AML-193 (cell line): Measurements from ENCODE around the gene EHD4.

ENCODE experiments used
- DNase-seq, 2 experiments: peaks; one replicate each; lab custom pipeline; 2025; lab: John Stamatoyannopoulos, UW

The EHD4 gene

DNA sequence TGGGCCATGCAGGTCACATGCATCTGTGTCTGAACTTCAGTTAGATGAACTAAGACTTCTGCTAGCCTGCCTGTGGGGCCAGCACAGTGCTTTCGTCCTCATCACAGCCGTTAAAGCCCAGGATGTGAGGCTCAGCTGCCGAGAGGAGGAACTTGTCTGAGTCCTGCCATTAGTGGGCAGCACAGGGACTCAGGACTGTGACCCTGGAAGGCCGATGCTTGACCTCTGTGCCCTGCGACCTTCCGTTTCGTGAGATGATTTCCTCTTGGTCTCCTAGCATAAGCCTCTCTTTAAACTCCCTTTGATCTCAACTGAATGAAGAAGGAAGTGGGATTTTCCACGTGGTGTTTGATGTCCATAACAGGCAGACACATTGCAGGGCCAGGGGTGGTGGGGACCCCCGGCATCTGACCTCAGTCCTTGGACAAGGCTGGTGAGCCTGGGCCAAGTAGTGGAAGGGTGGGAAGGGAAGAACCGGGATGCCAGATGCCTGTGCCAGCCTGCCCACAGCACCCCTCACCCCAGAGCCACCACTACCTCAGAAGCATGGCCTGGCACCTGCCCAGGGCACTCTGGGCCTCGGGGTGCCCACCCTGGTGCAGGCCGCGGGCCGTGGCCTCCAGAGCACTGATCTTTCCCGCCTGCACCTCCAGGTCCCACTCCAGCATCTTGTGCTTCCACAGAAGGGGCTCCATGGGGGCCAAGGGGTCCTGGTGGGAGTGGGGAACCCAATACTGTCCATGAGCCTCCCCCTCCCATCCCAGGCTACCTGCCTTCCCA, 112.1 kb downstream of the EHD4 start:
- DNase-seq, result no peak

DNA sequence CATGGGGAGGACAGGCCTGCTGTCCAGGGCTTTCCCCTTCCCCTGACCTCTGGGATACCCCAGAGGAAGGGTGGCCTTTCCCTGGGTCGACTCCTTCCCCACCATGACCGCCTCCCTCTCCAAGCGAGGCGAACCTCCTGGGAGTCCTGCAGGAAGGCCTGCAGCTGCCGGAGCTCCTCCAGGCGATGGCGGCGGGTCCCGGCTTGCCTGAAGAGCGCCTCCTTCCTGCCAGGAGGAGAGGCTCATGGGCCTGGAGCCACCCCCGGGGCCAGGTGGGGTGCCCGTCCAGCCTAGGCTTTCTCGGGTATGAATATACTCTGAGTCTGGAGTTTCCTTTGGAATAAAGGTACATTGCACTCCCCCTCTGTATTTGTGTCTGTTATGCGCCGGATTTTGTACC, 113.6 kb downstream of the EHD4 start:
- DNase-seq, result no peak

DNA sequence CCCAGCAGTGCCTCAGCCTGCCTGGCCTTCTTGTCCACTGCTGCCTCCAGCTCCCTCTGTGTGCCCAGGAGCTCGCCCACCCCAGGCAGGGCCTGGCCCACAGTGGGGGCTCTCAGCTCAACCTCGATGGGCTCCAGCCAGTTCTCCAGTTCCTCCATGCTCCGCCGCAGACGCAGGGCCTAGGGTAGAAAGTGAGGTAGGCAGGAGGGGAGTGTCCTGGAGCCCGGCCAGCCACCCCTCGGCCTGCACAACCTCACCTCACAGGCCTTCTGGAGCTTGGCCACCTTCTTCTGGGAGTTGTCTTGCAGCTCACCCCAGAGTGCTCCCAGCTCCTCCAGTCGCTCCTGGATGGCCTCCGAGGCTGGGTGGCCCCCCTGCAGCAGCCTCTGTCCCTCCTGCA, 115.0 kb downstream of the EHD4 start:
- no peak for DNase-seq

DNA sequence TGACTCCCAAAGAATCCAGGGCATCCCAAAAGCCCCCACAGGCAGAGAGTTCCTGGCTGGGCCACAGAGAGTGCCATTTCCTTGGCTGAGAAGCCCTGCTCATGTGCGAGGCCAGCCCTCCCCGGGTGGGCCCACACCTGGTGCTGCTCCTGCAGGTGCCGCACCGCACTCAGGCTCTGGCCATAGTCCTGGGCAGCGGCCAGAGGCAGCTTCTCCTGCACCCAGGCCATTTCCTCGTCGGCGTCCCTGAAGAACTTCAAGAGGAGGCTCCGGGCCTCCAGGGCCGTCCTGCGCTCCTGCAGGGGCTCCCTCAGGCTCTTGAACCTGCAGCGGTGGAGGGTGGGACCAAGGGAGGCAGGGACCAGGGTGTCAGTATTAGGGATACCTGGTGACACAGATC, 115.6 kb downstream of the EHD4 start:
- DNase-seq, result no peak

DNA sequence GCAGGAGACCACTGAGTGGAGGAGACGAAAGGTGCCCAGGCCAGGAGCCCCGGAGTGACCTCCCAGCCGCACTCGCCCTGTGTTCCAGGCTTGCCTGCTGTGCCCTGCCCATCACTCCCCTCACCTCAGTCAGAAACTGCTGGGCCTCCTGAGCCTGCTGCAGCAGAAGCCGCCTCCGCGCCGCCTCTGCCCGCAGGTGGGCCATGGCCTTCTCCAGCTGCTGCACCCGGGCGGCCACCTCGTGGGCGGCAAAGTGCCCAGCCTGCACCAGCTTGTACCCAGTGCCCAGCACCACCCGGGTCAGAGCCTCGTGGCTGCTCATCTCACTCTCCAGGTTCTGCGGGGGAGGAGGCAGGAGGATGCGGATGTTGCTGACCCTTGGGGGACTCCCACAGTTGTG, 116.1 kb downstream of the EHD4 start:
- no peak for DNase-seq

DNA sequence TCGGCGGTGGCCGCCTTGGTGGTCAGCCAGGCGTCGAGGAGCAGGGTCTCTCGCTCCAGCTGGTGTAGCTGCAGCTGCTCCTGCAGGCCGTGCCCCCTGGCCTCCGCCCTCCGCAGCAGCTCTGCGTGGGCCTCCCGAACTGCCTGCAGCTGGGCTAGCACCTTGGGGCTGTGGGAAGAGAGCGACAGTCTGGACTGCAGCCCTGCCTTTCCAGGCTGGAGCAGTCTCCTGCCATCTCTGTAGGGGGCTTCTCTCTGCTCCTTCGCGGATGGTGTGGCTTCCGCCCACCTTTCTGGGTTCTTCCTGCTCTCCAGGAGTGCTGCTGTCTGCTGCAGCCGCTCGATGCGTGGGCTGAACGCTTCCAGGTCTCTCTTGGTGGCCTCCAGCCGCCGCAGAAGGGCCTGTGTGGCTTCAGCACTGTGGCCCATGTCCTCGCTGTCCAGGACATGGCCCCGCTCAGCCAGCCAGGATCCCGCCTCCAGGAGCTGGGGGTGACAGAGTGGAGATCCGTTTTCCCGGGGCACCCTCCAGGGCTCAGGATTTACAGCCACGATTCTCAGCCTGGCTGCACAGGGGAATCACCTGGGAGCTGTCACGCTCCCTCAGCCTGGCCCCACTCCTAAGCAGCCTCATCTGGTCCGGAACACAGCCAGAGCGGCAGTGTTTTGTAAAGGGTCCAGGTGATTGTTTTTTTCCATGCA, 116.9 kb downstream of the EHD4 start:
- DNase-seq, result no peak

DNA sequence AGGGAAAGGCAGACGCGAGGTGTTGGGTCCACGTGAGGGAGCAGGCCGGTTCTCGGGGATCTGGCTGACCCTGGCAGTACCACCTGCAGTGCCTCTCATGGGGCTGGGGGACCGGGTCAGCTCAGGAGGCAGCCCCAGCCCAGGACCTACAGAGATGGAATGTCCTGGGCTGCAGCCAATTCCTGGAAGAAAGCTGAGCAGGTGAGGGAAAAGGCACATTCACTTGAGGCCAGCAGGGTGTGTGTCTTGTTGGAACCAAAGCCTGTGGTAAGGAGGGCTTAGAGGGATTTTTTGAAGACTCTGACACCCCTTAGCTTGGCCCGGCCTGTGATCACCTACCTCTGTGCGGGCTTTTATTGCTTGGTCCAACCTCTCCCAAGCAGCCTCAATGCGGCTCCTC, 117.9 kb downstream of the EHD4 start:
- no peak for DNase-seq

DNA sequence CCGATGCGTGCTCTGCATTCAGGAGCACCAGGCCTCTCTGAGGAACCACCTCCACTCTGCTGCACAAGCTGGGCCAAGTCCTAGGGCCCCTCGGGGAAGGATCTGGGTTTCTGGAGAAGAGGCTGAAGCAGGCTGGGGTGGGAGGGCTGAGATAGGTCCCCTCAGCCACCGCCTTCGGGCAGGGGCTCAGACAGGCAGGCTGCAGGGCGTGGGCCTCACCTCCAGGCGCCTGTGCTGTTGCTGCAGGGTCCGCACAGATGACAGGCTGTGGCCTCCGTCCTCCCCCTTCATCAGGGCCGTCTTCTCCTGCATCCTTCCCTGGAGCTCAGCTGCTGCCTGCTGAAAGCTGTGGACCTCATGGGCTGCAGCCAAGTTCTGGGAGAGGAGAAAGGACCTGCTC, 118.5 kb downstream of the EHD4 start:
- no peak for DNase-seq

GRCh38 chr15:41852736-41853590, 119.4 kb downstream of the EHD4 start:
- DNase-seq, result no peak

- DNase-seq, result no peak
Observed at GRCh38 chr15:41851755-41852370, 120.5 kb downstream of the EHD4 start.

GRCh38 chr15:41851167-41851523, 121.2 kb downstream of the EHD4 start:
- DNase-seq, result no peak

GRCh38 chr15:41850482-41851166, 121.7 kb downstream of the EHD4 start:
- DNase-seq, result no peak

- DNase-seq, result no peak
Observed at GRCh38 chr15:41849861-41850260, 122.5 kb downstream of the EHD4 start.

DNA sequence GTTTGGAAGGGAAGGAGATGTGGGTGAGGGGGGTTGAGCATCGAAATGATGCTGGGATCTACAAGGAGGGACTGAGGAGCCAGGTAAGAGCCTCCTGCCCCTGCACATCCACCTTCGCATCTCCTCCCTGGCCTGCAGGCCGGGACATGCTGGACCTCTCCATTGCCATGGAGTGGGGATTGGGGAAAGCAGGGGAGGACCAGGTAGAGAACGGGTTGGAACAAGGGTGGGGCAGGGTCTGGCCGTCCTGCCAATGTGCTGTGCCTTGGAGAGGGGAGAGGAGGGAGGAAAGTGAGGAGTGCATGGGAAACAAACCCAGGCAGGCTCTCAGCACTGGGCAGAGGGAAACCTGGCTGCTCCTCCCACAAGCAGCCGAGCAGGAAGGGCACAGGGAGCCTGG, 123.2 kb downstream of the EHD4 start:
- DNase-seq, result no peak

- DNase-seq, result no peak
Observed at GRCh38 chr15:41848631-41849030, 123.7 kb downstream of the EHD4 start.

DNA sequence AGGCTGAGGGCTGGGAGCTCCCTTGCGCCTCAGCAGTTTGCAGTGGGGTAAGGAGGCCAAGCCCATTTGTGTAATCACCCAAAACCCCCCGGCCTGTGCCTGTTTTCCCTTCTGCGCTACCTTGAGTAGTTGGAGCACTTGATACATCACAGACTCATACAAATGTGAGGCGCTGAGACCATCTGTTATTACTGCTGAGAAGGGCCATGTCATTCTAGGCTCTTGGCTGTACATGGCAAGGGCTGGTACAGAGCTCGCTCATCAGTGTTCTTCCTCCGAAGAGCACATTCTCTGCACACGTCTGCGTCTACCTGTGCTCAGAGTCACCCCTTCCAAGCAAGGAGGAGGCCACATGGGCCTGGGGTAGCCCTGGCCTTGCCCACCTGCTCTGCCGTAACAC, 124.4 kb downstream of the EHD4 start:
- no peak for DNase-seq

GRCh38 chr15:41847206-41847605, 125.2 kb downstream of the EHD4 start:
- no peak for DNase-seq
